GM12801 (cell line): ENCODE results near the gene B3GALT2.

Source experiments
- TF ChIP-seq, protein P1 (sequence below): IDR thresholded peaks from one replicate; pipeline ENCODE4 v1.5.1; 2011; ENCODE audit warnings: control low read depth; ENCODE audit not compliant: insufficient read length; ENCODE audit errors: extremely low read depth

B3GALT2 gene

GRCh38 chr1:193144361-193144938 is 42.0 kb downstream of the B3GALT2 start:
- TF ChIP-seq, protein P1, sequence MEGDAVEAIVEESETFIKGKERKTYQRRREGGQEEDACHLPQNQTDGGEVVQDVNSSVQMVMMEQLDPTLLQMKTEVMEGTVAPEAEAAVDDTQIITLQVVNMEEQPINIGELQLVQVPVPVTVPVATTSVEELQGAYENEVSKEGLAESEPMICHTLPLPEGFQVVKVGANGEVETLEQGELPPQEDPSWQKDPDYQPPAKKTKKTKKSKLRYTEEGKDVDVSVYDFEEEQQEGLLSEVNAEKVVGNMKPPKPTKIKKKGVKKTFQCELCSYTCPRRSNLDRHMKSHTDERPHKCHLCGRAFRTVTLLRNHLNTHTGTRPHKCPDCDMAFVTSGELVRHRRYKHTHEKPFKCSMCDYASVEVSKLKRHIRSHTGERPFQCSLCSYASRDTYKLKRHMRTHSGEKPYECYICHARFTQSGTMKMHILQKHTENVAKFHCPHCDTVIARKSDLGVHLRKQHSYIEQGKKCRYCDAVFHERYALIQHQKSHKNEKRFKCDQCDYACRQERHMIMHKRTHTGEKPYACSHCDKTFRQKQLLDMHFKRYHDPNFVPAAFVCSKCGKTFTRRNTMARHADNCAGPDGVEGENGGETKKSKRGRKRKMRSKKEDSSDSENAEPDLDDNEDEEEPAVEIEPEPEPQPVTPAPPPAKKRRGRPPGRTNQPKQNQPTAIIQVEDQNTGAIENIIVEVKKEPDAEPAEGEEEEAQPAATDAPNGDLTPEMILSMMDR, result no peak

DNA sequence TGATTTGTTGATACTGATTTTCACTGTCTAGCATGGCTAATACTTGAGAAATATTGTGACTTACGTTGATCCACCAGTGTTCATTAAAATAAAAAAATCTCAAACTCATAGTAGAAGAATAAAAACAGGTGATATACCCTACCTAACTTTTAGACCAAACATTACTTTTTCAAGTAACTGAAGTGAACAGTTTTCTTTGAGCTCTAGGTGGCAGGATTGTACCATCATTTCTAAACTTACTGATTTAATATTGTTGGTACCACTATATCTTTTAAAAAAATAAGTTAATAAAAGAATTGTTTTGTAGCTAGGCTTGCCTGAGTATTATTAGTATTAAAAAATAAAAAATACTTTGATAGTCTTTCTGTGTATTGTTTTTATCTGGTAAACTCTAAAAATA is 43.1 kb downstream of the B3GALT2 start:
- TF ChIP-seq, protein P1, result no peak

- TF ChIP-seq, protein P1, result no peak
Observed at GRCh38 chr1:193142409-193142808, 44.0 kb downstream of the B3GALT2 start.

DNA sequence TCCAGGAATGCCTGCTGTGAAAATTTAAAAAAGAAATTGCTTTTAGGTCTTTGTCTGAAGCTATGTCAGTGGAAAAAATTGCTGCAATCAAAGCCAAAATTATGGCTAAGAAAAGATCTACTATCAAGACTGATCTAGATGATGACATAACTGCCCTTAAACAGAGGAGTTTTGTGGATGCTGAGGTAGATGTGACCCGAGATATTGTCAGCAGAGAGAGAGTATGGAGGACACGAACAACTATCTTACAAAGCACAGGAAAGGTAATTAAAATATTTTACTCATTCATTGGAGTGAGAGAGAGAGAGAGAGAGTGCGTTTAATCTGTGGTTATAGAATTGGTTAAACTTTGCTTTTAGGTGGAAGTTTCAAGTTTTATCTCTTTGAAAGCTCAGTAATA is 44.6 kb downstream of the B3GALT2 start:
- TF ChIP-seq, protein P1, result no peak

DNA sequence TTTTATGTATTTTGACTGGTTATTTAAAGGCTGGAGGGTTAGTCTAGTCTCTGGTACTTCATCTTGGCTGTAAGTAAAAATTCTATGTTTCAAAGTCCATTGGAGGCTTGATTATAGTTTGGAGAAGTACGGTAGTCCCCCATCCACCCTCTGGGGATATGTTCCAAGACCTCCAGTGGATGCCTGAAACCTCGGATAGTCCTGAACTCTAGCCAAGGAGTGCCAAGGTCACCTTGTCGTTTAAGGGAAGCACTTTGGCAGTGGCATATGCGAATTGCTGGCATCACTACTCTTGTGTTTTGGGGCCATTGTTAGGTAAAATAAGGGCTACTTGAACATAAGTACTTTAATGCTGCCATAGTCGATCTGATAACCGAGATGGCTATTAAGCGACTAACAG is 46.2 kb downstream of the B3GALT2 start:
- TF ChIP-seq, protein P1, result no peak

DNA sequence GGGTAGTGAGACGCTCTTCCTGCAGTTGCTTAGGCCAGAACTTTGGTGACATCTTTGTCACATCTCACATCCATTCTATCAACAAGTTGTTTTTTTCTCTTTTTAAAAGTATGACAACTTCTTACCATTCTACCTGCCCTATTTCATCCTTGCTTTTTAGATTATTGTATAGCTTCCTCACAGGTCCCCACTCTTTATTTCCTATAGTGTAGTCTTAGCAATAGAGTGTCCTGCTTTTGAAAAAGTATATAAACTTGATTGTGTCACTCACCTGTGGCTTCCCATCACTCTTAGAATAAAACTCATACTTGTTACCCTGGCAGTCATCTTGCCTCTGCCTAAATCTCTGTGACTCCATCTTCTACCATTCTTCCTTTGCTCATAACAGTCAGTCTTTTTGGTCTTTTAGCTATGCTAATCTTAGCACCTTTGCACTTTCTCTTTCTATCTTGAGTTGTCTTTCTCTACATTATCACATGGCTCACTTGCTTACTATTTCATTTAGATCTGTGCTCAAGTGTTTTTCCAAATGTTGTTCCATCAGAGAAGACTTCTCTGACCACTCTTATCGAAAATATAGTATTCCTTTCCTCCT is 55.0 kb downstream of the B3GALT2 start:
- TF ChIP-seq, protein P1, result no peak
